HL-60/S4 treated with phorbol 12-myristate 13-acetate at 8.2 ng/mL for 4 days and 3 days (cell line): ENCODE results near the gene POLR3H.
"Not testable (repeated sequence)": the region's sequence is repeated elsewhere in the genome, so short reads cannot be mapped to it uniquely, and the experiment has no call there.

ENCODE experiments used
- in situ Hi-C: fragments of 300-500 bp; cut with MboI; formaldehyde crosslinking; loops from 2 replicates; pipeline ENCODE4 v1.15.0; 2022; ENCODE audit warnings: low sequenced_read_pairs

The POLR3H gene, protein sequence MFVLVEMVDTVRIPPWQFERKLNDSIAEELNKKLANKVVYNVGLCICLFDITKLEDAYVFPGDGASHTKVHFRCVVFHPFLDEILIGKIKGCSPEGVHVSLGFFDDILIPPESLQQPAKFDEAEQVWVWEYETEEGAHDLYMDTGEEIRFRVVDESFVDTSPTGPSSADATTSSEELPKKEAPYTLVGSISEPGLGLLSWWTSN

DNA sequence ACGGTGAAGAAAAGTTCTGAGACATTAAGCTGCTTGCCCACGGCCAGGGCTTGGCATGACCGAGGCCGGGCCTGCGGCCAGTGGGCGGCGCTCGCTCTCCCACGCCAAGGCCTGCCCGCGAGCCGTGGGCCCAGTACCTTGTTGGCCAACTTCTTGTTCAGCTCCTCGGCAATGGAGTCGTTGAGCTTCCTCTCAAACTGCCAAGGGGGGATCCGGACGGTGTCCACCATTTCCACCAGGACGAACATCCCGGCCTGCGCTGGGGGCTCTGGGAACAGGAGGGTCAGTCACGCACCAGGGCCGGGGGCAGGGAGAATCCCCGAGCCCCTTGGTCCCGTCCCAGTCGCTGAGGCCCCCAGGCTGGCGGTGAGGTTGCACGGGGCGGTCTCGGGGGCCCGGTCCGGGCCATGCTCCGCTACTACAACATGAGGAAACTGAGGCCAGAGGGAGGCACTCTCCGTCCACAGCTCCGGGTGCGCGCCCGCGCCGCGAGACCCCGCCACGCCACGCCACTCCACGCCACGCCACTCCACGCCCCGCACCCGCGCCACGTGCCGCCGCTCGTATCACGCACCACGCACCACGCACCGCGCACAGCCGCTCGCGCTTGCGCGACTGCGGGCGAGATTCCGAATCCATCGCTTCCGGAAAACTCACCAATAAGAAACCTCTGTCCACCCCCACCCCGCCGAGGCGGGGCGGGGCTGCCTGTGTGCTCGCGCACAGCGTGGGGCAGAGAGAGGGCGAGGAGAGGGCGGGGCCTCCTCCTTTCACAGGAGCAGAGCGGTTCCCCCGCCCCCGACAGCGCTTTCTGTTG, at the start of gene POLR3H:
POLR3H (minus strand) TSS at position 617 of the 817 bp plus-strand sequence; CDS start at position 248, 369 bp downstream.
- in situ Hi-C loops, result no loop called here

GRCh38 chr22:41593336-41593960, 49.2 kb upstream of the POLR3H start:
- in situ Hi-C loops, result not testable (repeated sequence)

- in situ Hi-C loops, result no loop called here
Measured at GRCh38 chr22:41589391-41590241, 45.3 kb upstream of the POLR3H start, which contains the start of gene PMM1. Gene PMM1, minus strand, starts transcription at chr22:41589840. Its CDS starts 35 bp downstream, at chr22:41589805.

- in situ Hi-C loops, result no loop called here
Measured at GRCh38 chr22:41587347-41587723, 43.1 kb upstream of the POLR3H start.

GRCh38 chr22:41585898-41586297, 41.6 kb upstream of the POLR3H start:
- in situ Hi-C loops, result no loop called here

DNA sequence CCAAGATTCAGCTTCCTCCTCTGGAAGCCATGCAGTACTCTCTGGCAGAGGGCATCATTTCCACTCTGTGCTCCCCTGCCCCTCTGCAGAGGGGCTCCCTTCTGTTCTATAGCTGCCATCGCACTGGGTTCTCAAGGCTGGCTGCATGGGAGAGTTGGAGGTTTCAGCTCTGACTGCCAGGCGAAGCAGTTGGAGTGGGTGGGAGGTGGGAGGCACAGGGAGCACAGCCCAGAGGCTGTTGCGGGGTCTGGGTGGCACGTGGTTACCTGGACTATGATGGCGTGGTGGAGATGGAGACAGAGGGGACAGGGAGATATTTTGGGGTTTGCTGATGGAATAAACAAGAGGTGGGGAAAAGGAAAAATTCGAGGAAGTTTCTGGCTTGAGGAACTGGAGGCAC, 40.6 kb upstream of the POLR3H start:
- in situ Hi-C loops, result no loop called here

GRCh38 chr22:41582694-41583093, 38.4 kb upstream of the POLR3H start:
- in situ Hi-C loops, result no loop called here

- in situ Hi-C loops, result no loop called here
Measured at GRCh38 chr22:41579997-41580355, 35.7 kb upstream of the POLR3H start.

DNA sequence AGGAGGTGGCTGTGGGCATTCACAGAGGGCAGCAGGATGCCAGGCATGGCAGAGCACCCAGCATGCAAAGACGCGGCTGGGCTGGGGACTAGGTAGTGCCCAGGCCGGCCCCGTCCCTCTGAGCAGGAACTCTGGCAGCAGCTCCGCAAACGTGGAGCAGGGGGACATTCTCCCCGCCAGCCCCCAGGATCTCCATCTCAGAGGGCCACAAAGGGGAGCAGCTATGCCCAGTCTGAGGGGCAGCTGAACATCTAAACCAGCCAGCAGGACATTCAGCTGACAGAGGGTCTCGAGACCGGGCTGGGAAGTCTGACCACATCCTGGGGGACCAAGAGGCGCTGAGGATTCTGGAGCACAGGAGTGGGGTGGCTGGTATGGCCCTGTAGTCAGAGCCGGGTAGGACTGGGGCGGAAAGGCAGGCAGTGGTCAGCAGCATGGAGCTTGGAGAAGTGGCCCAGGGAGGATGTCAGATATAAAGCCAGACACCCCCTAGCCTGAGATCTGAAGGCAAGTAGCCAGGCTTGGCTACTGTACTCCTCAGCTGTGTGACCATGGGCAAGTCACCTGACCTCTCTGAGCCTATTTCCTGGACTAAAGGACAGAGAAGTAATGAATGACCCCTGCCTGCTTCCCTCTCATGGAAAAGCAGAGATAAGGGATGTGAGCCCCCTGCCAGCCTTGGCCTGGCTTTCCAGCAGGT, 35.2 kb upstream of the POLR3H start:
- in situ Hi-C loops, result no loop called here

DNA sequence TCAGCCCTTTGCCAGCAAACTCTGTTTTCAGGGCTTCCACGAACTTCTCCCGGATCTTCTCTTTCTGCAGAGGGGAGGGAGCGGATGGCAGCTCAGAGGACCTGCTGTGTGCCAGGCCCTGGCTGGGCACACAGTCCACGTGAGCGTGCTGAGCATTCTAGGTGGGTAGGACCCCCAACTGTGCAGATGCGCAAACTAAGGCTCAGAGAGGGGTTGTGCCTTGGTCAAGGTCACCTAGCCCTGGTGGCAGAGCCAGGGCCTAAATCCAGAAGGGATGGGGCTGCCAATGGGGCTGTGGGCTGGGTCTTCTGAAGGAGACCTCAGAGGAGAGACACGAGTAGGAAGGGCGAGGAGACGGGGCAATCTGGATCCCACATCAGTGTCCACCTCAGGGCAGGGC, 34.5 kb upstream of the POLR3H start:
- in situ Hi-C loops, result no loop called here

- in situ Hi-C loops, result no loop called here
Measured at GRCh38 chr22:41578114-41578513, 33.8 kb upstream of the POLR3H start.

- in situ Hi-C loops, result no loop called here
Measured at GRCh38 chr22:41576877-41577276, 32.6 kb upstream of the POLR3H start.

GRCh38 chr22:41575533-41575932, 31.3 kb upstream of the POLR3H start:
- in situ Hi-C loops, result no loop called here

GRCh38 chr22:41574847-41575381, 30.6 kb upstream of the POLR3H start:
- in situ Hi-C loops, result no loop called here

DNA sequence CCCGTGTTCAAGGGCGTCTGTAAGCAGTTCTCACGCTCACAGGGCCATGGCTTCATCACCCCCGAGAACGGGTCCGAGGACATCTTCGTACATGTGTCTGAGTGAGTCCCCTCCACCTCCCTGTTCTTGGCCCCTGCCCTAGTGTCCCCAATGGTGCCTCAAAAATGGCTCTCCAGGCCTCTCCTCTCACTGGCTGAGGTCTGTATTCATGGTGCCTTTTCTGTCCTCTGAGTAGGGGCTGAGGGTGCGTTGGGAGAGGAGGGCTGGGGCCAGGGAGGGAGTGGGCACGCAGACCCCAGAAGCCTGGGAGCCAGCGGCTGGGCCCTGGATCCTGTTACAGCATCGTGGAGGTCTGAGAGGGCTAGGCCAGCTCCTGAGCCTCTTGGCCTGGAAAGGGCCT, 29.4 kb upstream of the POLR3H start:
- in situ Hi-C loops, result no loop called here

- in situ Hi-C loops, result not testable (repeated sequence)
Measured at GRCh38 chr22:41572305-41572704, 28.0 kb upstream of the POLR3H start.

GRCh38 chr22:41571786-41572185, 27.5 kb upstream of the POLR3H start:
- in situ Hi-C loops, result no loop called here

GRCh38 chr22:41570221-41570620, 26.0 kb upstream of the POLR3H start:
- in situ Hi-C loops, result no loop called here

- in situ Hi-C loops, result no loop called here
Measured at GRCh38 chr22:41568811-41569210, 24.5 kb upstream of the POLR3H start.

- in situ Hi-C loops, result no loop called here
Measured at GRCh38 chr22:41567512-41567768, 23.2 kb upstream of the POLR3H start.
